Measurements from ENCODE around the gene STOML2.

STOML2 gene

GRCh38 chr9:35108461-35108860, 5.5 kb upstream of the STOML2 start:
- no peak for TF ChIP-seq ZNF121 (tag by site-specific recombination; IDR thresholded peaks at IDR 0.05)
- TF ChIP-seq ZNF398 (tag by site-specific recombination; IDR thresholded peaks at IDR 0.05), result no peak
- no peak for TF ChIP-seq KLF1 (tag by site-specific recombination; IDR thresholded peaks at IDR 0.05)
- TF ChIP-seq INSM2 (tag by site-specific recombination; IDR thresholded peaks at IDR 0.05), result no peak
- TF ChIP-seq ZSCAN30 (tag by site-specific recombination; IDR thresholded peaks at IDR 0.05), result no peak
- no peak for TF ChIP-seq ZNF473 (tag by site-specific recombination; IDR thresholded peaks at IDR 0.05)
- no peak for TF ChIP-seq ZNF449 (tag by site-specific recombination; IDR thresholded peaks at IDR 0.05)
- TF ChIP-seq ZNF692 (tag by site-specific recombination; IDR thresholded peaks at IDR 0.05), result no peak
- no peak for TF ChIP-seq ZNF76 (tag by site-specific recombination; IDR thresholded peaks at IDR 0.05; ENCODE audit: borderline replicate concordance, low read depth)
- no peak for TF ChIP-seq ZNF404 (tag by site-specific recombination; IDR thresholded peaks at IDR 0.05)
- TF ChIP-seq ZNF580 (tag by site-specific recombination; IDR thresholded peaks at IDR 0.05), result no peak
- TF ChIP-seq, protein P1, sequence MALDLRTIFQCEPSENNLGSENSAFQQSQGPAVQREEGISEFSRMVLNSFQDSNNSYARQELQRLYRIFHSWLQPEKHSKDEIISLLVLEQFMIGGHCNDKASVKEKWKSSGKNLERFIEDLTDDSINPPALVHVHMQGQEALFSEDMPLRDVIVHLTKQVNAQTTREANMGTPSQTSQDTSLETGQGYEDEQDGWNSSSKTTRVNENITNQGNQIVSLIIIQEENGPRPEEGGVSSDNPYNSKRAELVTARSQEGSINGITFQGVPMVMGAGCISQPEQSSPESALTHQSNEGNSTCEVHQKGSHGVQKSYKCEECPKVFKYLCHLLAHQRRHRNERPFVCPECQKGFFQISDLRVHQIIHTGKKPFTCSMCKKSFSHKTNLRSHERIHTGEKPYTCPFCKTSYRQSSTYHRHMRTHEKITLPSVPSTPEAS (tag by site-specific recombination; IDR thresholded peaks at IDR 0.05), result no peak
- no peak for TF ChIP-seq ZNF544 (tag by site-specific recombination; IDR thresholded peaks at IDR 0.05)
- TF ChIP-seq HOXC10 (CRISPR knock-in tag; IDR thresholded peaks at IDR 0.05), result no peak
- no peak for TF ChIP-seq ZNF776 (tag by site-specific recombination; IDR thresholded peaks at IDR 0.05; ENCODE audit: borderline replicate concordance)
- TF ChIP-seq ZNF510 (tag by site-specific recombination; IDR thresholded peaks at IDR 0.05; ENCODE audit: insufficient replicate concordance), result no peak
- TF ChIP-seq ZNF837 (tag by site-specific recombination; IDR thresholded peaks at IDR 0.05), result no peak
- TF ChIP-seq ZBTB48 (tag by site-specific recombination; IDR thresholded peaks at IDR 0.05), result no peak
- no peak for TF ChIP-seq ZFP41 (tag by site-specific recombination; IDR thresholded peaks at IDR 0.05; ENCODE audit: borderline replicate concordance)
- POLR2A ChIA-PET, result no interaction called here
- H3K36me3 ChIP-seq (ENCODE audit: control insufficient read depth in 2 of 2, insufficient read depth in 1 of 2, low read length in 2 of 2), result peaks cover 0 to 40% of the 10 kb centered on the region in 2 experiments; a peak in 1 of 3 replicates
- no peak overlapping the region for H3K4me3 ChIP-seq (ENCODE audit: low read depth, low read length)
- H3K27ac ChIP-seq (ENCODE audit: extremely low read depth, low read depth, low read length), result no peak overlapping the region
- H3K9me3 ChIP-seq (ENCODE audit: control insufficient read depth, insufficient read depth, low read depth, low read length), result no peaks in the 10 kb centered on the region
- H3K4me1 ChIP-seq (ENCODE audit: control insufficient read depth, insufficient read depth, low read length), result no peaks in the 10 kb centered on the region; the same call in 1 of the 2 replicates
- CTCF ChIA-PET, result interaction anchor here (1.5 kb wide), 1 partner anchor 11 kb away, joined by 5 read pairs; the partner anchor contains the start of gene PIGO
